GM19455 (cell line): ENCODE results near the gene RNF13.
"Not testable (repeated sequence)": the region's sequence is repeated elsewhere in the genome, so short reads cannot be mapped to it uniquely, and the experiment has no call there.

Source experiments
- ATAC-seq: cut with Tn5 transposase; IDR thresholded peaks from one replicate; pipeline ENCODE4 v1.9.1; 2021; ENCODE audit not compliant: unreplicated experiment

Gene RNF13

DNA sequence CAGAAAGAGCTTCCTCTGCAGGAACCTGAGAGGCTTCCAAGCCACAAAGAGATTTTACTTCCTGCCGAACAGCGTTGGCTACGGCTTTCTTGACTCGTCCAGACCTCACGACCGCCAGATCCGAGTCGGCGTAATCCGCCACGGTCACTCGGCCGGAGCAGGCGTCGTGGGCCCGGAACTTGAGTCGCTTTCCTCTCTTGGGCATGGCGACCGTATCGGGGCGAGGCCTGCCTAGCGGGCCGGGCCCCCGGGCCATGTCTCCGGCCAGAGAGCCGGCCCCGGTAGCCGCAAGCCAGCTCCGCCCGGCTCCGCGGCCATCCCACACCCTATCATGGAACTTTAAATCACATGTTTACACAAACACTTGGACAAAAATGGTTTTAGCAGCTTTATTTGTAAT lies 170.0 kb downstream of the RNF13 start:
- ATAC-seq = not testable (repeated sequence)

DNA sequence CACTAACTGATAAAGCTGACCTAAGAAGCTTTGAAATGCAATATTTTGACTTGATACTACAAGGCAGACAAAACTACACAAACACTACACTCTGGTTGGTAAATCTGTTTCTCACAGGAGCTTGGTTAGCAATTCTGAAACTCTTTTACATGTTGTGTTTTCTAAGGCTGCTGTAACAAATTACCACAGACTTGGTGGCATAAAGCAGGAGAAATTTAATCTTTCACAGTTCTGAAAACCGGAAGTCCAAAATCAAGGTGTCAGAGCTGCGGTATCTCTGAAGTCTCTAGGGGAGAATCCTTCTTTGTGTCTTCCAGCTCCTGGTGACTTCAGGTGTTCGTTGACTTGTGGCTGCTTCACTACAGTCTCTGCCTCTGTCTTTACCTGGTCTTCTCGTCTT lies 170.6 kb downstream of the RNF13 start:
- no peak for ATAC-seq

DNA sequence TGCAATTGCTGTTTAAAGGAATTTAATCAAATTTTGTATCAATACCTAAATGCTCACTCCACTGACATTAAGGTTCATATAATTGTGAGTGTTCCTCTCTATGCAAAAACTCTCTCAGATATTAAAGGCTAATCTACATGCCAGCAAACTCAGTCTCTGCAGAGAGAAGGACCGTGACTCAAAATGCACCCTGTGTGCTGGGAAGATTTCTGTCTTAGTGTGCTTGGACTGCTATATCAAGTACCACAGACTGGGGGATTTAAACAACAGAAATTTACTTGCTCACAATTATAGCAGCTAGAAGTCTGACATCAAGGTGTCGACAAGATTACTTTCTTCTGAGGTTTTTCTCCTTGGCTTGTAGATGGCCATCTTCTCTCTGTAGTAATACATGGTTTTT lies 176.3 kb downstream of the RNF13 start:
- ATAC-seq = no peak

DNA sequence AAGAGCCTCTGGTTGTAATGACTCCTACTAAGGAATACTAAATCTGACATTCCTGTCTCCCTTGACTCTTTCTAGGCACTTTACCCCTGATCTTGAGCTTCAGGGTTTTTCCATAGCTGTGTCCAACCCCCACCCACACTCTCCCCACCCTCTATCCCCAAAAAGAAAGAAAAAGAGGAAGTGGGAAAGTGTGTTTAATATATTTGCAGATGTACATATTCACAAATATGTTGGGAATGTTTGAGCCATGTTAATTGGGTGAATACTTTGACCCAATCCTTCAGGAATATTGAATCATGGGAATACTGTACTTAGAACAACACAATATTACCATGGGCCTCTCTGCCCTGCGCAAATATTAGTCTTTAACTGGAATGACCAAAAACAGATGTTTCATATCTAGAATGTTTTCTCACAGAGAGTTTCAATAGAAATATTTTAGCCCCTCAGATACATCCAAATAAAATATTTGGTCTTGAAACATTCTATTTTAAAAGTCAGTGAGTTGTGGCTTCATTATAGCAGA lies 177.5 kb downstream of the RNF13 start:
- no peak for ATAC-seq

DNA sequence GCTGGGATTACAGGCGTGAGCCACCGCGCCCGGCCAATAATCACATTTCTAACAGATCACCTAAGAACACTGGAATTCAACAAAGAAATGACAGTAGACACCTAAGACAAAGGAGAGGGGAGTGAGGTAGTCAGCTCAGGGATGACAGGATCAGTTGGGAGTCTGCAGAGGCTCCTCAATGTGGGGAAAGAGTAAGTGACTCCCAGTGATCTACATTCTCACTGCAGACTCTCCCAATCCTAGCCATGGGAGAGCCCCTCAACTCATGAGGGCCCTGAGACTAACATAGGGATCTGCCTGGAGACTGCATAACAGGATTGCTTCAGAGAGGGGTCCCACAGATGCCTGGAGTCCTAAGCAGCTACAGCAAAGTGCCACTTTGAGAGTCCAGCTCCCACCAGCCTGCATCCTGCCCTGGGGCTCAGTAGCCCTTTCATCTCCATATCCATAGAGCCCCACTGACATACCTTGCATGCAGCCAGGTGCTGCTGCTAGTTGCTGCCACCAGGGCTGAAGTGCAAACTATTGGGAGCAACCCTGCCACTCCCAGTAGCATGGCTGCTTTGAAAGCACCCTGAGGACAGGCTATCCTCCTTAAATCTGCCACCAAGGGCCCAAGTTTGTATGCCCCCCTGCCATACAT lies 179.5 kb downstream of the RNF13 start:
- ATAC-seq = no peak

DNA sequence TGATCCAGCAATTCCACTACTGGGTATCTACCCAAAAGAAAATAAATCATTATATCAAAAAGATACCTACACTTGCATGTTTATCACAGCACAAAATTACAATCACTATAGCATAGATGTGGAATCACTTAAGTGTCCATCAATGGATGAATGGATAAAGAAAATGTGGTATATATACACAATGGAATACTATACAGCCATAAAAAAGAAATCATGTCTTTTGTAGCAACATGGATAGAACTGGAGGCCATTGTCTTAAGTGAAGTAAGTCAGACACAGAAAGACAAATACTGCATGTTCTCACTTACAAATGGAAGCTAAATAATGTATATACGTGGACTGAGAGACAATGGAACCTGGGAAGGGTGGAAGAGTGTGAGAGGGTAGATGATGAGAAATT lies 185.9 kb downstream of the RNF13 start:
- no peak for ATAC-seq

GRCh38 chr3:149999421-149999820 lies 186.4 kb downstream of the RNF13 start:
- ATAC-seq = no peak

DNA sequence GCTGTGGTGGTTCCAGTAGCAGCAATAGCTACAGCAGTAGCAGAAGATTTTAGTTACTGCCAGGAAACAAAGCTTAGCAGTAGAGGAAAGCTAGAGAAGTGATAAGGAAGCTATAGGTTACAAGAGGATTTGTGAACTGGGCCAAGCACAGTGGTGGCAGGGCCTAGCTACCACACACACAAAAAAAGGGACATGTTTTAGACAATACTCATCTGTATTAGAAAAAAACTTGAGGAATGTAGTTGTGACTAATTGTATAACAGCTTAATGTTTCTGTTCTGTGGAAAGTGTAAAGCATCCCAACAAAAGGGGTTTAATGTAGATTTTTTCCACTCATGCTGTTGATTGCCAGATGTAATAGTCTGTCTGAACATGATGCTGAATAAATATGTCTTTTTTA lies 187.6 kb downstream of the RNF13 start:
- no peak for ATAC-seq

DNA sequence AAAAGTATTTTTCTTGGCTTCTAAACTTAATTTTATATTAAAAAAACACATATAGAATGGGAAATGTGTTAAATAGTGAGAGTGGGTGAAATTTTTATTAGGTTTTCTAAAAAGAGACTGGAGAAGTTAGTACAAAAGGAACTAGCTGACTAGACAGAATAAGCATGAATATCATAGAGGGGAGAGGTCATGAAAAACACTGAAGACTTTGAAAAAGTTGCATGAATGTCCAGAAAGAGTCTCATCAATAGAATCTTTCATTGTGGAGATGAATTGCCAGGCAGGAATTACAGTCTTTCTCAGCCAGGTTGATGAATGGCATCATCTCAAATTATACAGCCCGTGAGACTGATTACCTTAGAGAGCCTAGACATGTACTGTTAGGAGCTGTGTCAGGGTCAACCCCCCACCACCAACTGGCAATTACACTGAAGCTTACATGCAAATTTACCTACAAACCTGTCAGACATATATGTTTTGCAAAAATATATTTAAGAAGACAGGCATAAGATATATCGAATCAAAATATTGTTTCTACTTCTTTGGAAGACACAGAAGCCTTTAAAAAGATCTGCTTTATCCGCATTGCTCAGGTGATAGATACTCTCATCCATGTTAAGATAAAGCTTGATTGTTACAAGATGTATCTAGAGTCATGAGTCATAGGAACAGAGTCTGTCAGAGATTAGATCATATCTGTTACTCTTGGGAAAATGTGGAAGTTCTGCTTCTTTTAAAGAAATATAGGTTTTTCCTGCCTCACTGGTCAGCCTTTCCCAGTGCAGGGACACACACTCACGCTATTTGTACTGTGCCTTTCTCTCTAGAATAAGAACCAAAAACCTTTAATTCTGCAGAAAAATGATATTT lies 192.5 kb downstream of the RNF13 start:
- no peak for ATAC-seq

GRCh38 chr3:150006794-150007193 lies 193.8 kb downstream of the RNF13 start:
- no peak for ATAC-seq
